NB4 (cell line): Measurements from ENCODE around the gene TEAD1.

ENCODE experiments used
- POLR2A ChIP-seq: IDR thresholded peaks from 2 replicates; pipeline ENCODE4 v1.6.1; 2011; ENCODE audit warnings: mild to moderate bottlenecking; ENCODE audit not compliant: insufficient read length; ENCODE audit errors: extremely low read depth
- TF ChIP-seq, protein P1 (sequence below): IDR thresholded peaks from one replicate; pipeline ENCODE4 v1.5.1; 2012; ENCODE audit warnings: low read depth, low read length

DNA sequence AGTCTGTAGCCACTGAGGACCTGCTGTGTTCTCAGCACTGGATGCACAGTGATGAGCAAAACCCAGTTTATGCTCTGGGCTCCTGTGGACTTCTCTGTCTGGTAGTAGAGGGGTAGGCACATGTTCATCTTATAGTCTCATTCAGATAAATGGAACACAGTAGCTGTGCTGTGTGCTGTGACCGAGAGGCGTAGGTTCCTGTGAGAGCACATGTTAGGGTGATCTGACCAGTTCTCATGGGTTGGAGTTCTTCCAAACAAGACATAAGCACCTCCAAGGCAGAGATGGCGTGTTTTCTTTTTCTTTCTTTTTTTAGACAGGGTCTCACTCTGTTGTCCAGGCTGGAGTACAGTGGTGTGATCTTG is 180.1 kb downstream of the TEAD1 start:
- TF ChIP-seq POLR2A = no peak
- TF ChIP-seq, protein P1, sequence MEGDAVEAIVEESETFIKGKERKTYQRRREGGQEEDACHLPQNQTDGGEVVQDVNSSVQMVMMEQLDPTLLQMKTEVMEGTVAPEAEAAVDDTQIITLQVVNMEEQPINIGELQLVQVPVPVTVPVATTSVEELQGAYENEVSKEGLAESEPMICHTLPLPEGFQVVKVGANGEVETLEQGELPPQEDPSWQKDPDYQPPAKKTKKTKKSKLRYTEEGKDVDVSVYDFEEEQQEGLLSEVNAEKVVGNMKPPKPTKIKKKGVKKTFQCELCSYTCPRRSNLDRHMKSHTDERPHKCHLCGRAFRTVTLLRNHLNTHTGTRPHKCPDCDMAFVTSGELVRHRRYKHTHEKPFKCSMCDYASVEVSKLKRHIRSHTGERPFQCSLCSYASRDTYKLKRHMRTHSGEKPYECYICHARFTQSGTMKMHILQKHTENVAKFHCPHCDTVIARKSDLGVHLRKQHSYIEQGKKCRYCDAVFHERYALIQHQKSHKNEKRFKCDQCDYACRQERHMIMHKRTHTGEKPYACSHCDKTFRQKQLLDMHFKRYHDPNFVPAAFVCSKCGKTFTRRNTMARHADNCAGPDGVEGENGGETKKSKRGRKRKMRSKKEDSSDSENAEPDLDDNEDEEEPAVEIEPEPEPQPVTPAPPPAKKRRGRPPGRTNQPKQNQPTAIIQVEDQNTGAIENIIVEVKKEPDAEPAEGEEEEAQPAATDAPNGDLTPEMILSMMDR = no peak
